ENCODE results near the gene ELOVL7.
A peak's percentile ranks its signal among the peaks of the same experiment; 100 is the strongest.

The ELOVL7 gene

DNA sequence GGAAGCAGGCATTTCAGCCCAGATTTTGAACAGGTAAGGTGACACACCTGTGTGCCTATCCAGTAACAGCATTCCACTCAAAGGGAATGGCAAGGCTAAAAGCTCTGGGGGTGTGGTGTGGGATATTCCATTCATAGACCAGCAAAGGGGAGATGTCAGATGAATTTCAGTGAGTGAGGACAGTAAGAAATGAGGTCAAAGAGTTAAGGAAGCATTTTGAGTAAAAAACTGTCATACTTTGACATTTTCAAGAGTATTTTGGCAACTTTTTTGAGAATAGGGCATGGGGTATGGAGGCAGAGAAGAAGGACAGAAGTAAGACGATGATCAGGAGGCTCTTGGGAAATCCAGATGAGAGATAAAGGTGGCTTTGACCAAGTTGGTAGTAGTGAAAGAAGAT is 2.2 kb upstream of the ELOVL7 start:
- peaks cover 44% of the 10 kb centered on the region for H3K27me3 Mint-ChIP-seq
- H3K4me3 Mint-ChIP-seq = no peak overlapping the region
- H3K4me1 Mint-ChIP-seq = peaks cover 11% of the 10 kb centered on the region
- ATAC-seq (no peak), DNase-seq (no peak)
- no peaks in the 10 kb centered on the region for H3K9me3 Mint-ChIP-seq
- no peak overlapping the region for H3K27ac Mint-ChIP-seq
- no peaks in the 10 kb centered on the region for H3K36me3 Mint-ChIP-seq (ENCODE audit: low read depth)

DNA sequence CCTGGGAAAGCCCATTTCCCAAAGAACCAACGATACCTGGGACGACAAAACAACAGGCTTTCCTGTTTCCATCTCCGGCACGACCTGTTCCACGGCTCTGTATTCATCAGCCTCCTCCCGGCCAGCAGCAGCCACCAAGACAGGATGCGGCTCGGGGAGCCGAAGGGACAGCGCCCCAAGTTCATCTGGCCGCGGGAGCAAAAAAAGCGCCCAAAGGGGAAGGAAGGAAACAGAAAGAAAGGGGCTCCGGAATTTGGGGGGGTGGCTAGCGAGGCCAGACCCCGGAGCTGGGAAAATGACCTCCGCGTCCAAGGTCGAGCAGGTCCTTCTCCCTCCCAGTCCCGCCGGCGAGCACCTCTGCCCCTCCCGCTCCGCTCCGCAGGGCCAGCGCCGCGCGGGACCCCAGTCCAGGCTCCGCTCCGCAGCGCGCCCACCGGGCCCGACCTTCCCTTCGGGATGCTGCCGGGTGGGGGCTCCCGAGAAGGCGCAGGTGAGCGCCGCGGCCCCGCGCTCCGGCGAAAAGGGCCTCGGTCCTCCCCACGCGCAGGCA is 608 bp downstream of the ELOVL7 start:
- Mint-ChIP-seq H3K27me3 (peaks cover 54% of the 10 kb centered on the region), H3K4me1 (peaks cover 11% of the 10 kb centered on the region), H3K27ac (no peak overlapping the region), H3K36me3 (ENCODE audit: low read depth) (no peaks in the 10 kb centered on the region), H3K4me3 (peak overlapping the region; percentile 74), H3K9me3 (no peaks in the 10 kb centered on the region)
- DNase-seq (peak; percentile 6), ATAC-seq (no peak)

DNA sequence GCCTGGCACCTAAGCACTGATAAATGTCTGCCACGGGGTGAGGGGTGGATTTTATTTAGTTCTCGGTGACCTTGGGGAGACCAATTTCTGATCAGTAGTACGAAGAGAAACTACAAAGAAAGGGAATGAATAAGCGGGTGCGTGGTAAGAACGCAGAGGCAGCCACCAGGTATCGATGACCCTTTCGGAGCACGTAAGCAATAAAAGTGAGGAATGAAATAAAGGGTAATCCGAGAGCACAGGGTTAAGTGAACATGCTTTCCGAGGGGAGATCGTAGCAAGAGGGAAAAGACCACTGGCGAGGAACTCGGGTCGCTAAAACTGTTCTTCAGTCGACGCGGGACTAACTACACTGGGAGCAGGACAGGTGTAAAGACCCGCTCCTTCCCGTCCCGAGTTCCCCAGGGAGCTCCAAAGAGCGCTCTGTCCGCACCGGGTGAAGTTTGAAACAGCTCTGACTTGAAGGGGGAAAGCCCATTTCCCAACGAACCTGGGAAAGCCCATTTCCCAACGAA is 1.1 kb downstream of the ELOVL7 start:
- no peak overlapping the region for H3K27ac Mint-ChIP-seq
- H3K4me3 Mint-ChIP-seq = peak overlapping the region; percentile 74
- no peaks in the 10 kb centered on the region for H3K9me3 Mint-ChIP-seq
- DNase-seq (no peak), ATAC-seq (no peak)
- H3K36me3 Mint-ChIP-seq (ENCODE audit: low read depth) = no peaks in the 10 kb centered on the region
- H3K4me1 Mint-ChIP-seq = peaks cover 11% of the 10 kb centered on the region
- peaks cover 57% of the 10 kb centered on the region for H3K27me3 Mint-ChIP-seq

DNA sequence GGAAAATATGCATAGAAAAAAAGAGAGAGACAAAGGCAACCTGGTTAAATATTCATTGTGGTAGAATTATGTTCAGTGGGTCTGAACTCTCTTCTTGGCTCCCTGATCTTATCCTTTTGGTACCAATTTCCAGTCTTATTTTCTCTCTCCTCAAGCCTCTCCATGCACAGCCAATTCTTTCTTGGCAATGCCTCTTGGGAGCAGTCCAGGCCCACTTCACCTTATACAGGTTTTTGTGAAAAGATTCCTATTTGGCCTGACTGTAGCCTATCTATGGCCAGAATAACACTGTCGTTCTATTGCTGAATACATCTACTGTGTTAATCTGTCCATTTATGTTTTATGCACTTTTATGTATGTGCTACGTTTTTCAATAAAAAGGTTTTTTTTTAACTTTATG is 2.7 kb downstream of the ELOVL7 start:
- no peak for DNase-seq
- Mint-ChIP-seq H3K36me3 (ENCODE audit: low read depth) (no peaks in the 10 kb centered on the region), H3K27me3 (peaks cover 52% of the 10 kb centered on the region), H3K4me1 (peaks cover 11% of the 10 kb centered on the region), H3K27ac (no peak overlapping the region), H3K4me3 (no peak overlapping the region), H3K9me3 (no peaks in the 10 kb centered on the region)
- ATAC-seq = no peak

DNA sequence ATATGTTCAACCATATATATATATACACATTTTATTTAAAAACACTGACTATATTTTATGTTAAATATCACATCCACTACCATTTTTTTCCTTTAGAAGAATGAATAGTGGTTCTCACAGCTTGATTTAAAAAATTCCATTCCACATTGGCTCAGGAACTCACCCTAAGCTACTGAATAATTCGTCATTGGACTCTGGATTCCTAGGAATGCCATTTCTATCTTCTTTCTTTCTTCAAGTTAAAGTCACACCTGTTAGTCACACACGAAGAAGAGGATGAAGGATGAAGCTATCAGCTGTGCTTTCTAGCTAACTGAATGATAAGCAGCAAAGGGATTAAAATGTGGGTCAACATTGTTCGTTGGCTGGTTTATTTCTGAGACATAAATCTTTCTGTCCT is 7.9 kb downstream of the ELOVL7 start:
- H3K4me3 Mint-ChIP-seq = no peak overlapping the region
- ATAC-seq = no peak
- H3K9me3 Mint-ChIP-seq = no peaks in the 10 kb centered on the region
- no peak overlapping the region for H3K27ac Mint-ChIP-seq
- DNase-seq = no peak
- no peaks in the 10 kb centered on the region for H3K4me1 Mint-ChIP-seq
- H3K36me3 Mint-ChIP-seq (ENCODE audit: low read depth) = no peaks in the 10 kb centered on the region
- peaks cover 15% of the 10 kb centered on the region for H3K27me3 Mint-ChIP-seq

DNA sequence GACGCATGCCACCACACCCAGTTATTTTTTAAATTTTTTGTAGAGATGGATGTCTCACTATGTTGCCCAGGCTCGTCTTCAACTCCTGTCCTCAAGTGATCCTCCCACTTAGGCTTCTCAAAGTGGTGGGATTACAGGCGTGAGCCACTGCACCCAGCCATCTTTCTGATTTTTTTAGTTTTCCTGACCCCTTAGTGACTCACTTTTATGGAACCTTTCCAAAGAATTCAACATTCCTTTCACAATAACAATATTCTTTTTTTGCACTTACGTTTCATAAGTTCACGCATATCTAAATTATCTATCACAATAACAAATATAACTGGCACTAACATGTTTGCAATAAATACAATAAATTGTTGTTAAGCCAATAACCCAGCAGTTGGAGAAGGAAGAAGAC is 8.5 kb downstream of the ELOVL7 start:
- H3K27ac Mint-ChIP-seq = no peak overlapping the region
- peaks cover 14% of the 10 kb centered on the region for H3K27me3 Mint-ChIP-seq
- DNase-seq = no peak
- no peaks in the 10 kb centered on the region for H3K4me1 Mint-ChIP-seq
- H3K36me3 Mint-ChIP-seq (ENCODE audit: low read depth) = no peaks in the 10 kb centered on the region
- H3K9me3 Mint-ChIP-seq = no peaks in the 10 kb centered on the region
- no peak for ATAC-seq
- H3K4me3 Mint-ChIP-seq = no peak overlapping the region

DNA sequence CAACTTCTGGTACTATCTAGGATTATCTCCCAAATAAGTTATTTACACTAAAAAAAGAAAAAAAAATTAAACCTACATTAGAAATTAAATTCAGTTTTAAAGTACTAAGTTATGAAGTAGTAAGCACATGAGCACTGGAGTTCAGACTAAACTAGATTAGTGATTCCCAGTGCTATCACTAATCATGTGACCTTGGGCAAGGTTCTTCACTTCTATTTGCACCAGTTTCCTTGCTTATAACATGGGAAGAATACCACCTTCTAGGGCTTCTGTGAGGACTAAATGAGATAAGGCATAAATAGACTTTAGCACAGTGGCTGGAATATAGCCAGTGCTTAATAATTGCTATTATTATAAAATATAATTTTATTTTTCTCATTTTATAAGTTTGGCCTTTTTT is 10.5 kb downstream of the ELOVL7 start:
- peaks cover 6% of the 10 kb centered on the region for H3K27me3 Mint-ChIP-seq
- no peaks in the 10 kb centered on the region for H3K36me3 Mint-ChIP-seq (ENCODE audit: low read depth)
- no peak overlapping the region for H3K4me3 Mint-ChIP-seq
- no peak for DNase-seq
- no peaks in the 10 kb centered on the region for H3K4me1 Mint-ChIP-seq
- no peak overlapping the region for H3K27ac Mint-ChIP-seq
- ATAC-seq = no peak
- no peaks in the 10 kb centered on the region for H3K9me3 Mint-ChIP-seq

DNA sequence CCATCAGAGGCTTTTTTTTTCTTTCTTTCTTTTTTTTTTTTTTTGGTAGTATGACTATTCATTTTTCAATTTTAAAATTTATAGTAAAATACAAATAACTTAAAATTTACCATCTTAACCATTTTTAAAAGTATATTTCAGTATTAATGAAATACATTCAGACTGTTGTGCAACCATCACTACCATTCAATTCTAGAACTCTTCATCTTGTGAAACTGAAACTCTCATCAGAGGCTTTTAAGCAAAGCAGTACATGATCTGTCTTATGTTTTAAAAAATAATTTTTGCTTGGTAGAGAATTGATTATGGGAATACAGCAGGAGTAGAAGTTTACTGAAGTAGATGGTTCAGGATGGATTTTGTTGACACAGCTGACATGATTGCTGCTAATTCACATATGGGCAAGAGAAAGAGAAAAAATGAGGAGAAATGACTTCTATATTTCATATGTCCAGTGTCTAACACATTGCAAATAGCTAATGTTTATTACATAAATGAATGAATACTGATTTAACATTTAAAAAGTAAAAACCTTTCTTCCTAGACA is 13.4 kb downstream of the ELOVL7 start:
- H3K36me3 Mint-ChIP-seq (ENCODE audit: low read depth) = no peaks in the 10 kb centered on the region
- peaks cover 7% of the 10 kb centered on the region for H3K27me3 Mint-ChIP-seq
- DNase-seq (no peak), ATAC-seq (no peak)
- H3K4me3 Mint-ChIP-seq = no peak overlapping the region
- no peaks in the 10 kb centered on the region for H3K4me1 Mint-ChIP-seq
- H3K9me3 Mint-ChIP-seq = no peaks in the 10 kb centered on the region
- H3K27ac Mint-ChIP-seq = no peak overlapping the region

DNA sequence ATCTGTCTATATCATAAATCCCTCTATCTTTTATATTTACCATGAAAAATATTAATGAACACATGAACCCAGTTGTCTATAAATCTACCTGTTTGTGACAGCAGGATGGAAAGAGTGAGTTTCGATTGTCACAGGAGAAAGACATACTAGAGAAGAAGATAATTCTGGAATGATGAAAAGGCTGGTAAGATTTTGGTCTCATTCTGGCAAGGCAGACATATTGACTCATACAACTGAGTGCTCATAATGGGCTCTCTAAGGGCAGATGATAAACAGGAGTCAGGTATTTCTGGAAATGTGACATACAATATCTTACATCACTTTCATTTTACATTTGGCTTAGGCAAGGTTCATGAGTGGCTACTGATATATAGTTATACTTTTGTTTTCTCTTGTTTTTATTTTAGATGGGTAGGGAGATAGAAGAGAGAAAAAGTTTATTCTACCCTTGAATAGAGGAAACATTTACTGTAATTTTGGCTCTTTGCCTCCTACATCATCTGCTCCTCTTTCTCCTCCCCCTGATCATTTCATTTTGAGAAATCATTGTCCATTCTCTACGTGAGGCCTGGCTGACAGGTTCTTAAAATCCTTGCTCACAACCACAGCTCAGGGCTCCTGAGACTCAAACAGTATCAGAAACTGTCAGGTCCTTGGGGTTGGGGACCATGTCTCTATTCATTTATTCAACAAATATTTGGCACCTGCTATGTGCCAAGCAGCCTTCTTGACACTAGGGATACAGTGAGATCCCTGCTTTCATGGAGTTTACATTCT is 14.4 kb downstream of the ELOVL7 start:
- no peaks in the 10 kb centered on the region for H3K36me3 Mint-ChIP-seq (ENCODE audit: low read depth)
- H3K4me3 Mint-ChIP-seq = no peak overlapping the region
- H3K27ac Mint-ChIP-seq = no peak overlapping the region
- no peaks in the 10 kb centered on the region for H3K4me1 Mint-ChIP-seq
- H3K9me3 Mint-ChIP-seq = no peaks in the 10 kb centered on the region
- ATAC-seq (no peak), DNase-seq (no peak)
- H3K27me3 Mint-ChIP-seq = peaks cover 6% of the 10 kb centered on the region

DNA sequence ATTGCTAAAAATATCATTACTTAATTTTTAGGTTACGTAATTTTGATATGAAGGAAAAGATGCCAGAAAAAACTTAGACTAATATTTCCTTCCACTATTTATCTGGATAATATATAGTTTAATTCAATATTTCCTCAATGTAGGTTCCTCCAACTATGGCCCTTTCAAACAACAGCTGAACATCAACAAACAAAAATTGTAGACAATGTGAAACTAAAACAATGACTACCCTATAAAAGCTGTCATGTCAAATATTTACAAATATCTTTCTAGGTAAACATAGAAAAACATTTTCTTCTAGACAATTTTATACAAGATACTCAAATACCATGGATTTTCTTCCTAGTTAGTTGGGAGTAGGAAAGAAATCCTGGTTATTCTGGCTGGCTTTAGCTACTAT is 16.9 kb downstream of the ELOVL7 start:
- Mint-ChIP-seq H3K27me3 (peaks cover 4% of the 10 kb centered on the region), H3K36me3 (ENCODE audit: low read depth) (no peaks in the 10 kb centered on the region), H3K4me1 (no peaks in the 10 kb centered on the region), H3K4me3 (no peak overlapping the region), H3K9me3 (no peaks in the 10 kb centered on the region), H3K27ac (no peak overlapping the region)
- DNase-seq = no peak
- ATAC-seq = no peak

DNA sequence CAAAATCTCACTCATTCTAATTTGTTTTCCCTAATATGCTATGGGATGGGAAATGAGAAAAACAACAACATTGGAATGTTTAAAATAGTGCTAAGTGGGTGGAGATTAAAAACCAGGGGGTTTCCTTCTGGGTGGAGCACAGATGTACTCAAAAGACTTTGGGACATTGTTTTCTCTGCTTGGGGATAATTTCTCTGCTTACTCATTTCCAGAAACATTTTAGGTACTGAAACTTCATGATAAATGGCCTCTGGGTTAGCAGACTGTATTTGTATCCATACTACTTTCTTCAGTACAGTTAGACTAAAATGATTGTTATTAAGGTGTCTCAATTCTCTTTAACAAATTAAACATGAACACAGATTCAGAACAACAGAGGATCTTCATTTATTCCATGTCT is 17.4 kb downstream of the ELOVL7 start:
- Mint-ChIP-seq H3K27ac (no peak overlapping the region), H3K4me3 (no peak overlapping the region)
- no peak for ATAC-seq

DNA sequence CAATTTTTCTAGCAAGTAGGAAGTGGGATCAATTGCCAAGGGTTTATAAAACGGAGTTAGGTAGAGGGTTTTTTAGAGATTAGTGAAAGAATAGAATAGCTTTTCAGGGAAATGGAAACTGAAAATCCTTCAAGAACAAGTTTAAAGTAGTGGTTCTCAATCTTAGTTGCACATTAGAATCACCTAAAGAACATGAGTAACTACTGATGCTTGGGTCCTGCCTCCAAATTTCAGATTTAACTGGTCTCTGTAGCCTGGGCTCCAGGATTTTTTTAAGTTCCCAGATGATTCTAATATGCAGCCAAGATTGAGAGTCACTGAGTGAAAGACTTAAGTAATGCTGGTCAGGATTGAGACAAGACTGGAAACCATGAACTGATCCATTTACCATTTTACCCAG is 20.5 kb downstream of the ELOVL7 start:
- H3K27ac Mint-ChIP-seq = no peak overlapping the region
- H3K27me3 Mint-ChIP-seq = peaks cover 4% of the 10 kb centered on the region
- H3K36me3 Mint-ChIP-seq (ENCODE audit: low read depth) = no peaks in the 10 kb centered on the region
- no peaks in the 10 kb centered on the region for H3K4me1 Mint-ChIP-seq
- no peaks in the 10 kb centered on the region for H3K9me3 Mint-ChIP-seq
- ATAC-seq (no peak), DNase-seq (no peak)
- no peak overlapping the region for H3K4me3 Mint-ChIP-seq

More for the DNA sequence above, 17.4 kb downstream of the ELOVL7 start:
- H3K27me3 Mint-ChIP-seq = peaks cover 4% of the 10 kb centered on the region
- H3K36me3 Mint-ChIP-seq (ENCODE audit: low read depth) = no peaks in the 10 kb centered on the region
- no peaks in the 10 kb centered on the region for H3K9me3 Mint-ChIP-seq
- no peaks in the 10 kb centered on the region for H3K4me1 Mint-ChIP-seq
- no peak for DNase-seq

DNA sequence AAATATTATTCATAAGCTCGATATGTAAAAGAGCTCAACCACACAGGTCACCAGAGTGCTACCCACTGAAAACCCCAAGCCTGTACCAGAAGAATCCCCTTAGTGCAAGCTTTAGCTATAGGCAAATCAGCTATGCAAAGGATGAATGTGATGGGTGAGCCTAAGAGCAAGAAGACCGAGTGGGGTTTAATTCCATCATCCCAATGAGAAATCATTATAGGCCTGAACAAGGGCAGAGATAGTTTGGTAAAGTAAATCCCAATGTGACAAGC is 21.8 kb downstream of the ELOVL7 start:
- Mint-ChIP-seq H3K4me3 (no peak overlapping the region), H3K4me1 (no peaks in the 10 kb centered on the region), H3K36me3 (ENCODE audit: low read depth) (no peaks in the 10 kb centered on the region), H3K9me3 (no peaks in the 10 kb centered on the region), H3K27ac (no peak overlapping the region), H3K27me3 (no peaks in the 10 kb centered on the region)
- DNase-seq (no peak), ATAC-seq (no peak)

DNA sequence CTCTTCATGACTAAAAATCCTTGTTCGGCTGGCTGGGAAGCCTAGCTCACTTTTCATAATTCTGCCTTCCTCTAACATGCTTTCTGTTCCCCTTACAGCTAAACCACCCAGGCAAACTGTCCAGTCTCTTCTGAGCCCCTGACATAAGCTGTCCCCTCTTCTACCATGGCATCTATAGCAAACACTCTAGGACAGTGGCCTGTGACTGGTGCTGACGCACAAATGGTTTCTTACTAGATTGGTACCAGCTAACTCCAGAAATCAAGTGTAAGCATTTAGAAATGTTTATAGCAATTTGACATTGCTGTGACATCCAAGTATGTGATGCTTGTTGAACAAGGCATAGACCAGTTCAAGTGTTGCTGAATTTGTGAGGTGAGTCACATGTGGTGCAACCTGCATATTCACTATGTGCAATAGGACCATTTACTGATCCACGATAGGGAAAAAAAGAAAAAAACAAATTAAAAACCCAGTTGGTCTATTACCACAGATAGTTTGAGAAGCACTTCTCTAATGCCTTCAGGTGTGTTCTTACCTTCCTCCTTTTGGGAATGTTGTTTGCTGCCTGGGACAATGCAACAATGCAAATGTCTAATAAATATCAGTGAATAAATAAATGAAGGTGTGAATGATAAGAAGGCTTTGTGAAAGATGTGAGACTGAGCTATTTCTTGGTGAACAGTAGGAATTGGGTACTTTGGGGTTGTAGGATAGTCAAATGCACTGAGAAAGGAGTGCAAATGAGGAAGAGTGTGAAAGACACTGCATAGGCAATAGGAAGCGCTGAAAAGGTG is 22.4 kb downstream of the ELOVL7 start:
- no peak for ATAC-seq
- DNase-seq = no peak
- H3K4me3 Mint-ChIP-seq = no peak overlapping the region
- no peaks in the 10 kb centered on the region for H3K27me3 Mint-ChIP-seq
- no peaks in the 10 kb centered on the region for H3K9me3 Mint-ChIP-seq
- no peak overlapping the region for H3K27ac Mint-ChIP-seq
- no peaks in the 10 kb centered on the region for H3K36me3 Mint-ChIP-seq (ENCODE audit: low read depth)
- no peaks in the 10 kb centered on the region for H3K4me1 Mint-ChIP-seq

Measured in activated naive CD8-positive, alpha-beta T cell treated with anti-CD3 and anti-CD28 coated beads, Interleukin-2, amount 50 U/mL, for 24 hours (primary cell).